Activated CD8-positive, alpha-beta memory T cell treated with anti-CD3 and anti-CD28 coated beads, Interleukin-2, amount 50 U/mL, for 24 hours (primary cell): ENCODE data around the gene CNN3.

ENCODE experiments used
- DNase-seq: peaks from one replicate; pipeline ENCODE4 v3.0.0-alpha.2; 2020; ENCODE audit errors: extremely low read depth

CNN3 gene

GRCh38 chr1:94887603-94888171 lies 39.2 kb downstream of the CNN3 start:
- no peak for DNase-seq

- no peak for DNase-seq
These were observed 39.8 kb downstream of the CNN3 start for GRCh38 chr1:94887106-94887505.

GRCh38 chr1:94886361-94886760 lies 40.5 kb downstream of the CNN3 start:
- no peak for DNase-seq

- DNase-seq = no peak
These were observed 42.4 kb downstream of the CNN3 start for GRCh38 chr1:94884507-94884906.

GRCh38 chr1:94884106-94884505 lies 42.8 kb downstream of the CNN3 start:
- DNase-seq = no peak

- DNase-seq = no peak
These were observed 43.2 kb downstream of the CNN3 start for GRCh38 chr1:94883691-94884090.

- no peak for DNase-seq
These were observed 48.6 kb downstream of the CNN3 start for GRCh38 chr1:94878329-94878728.

GRCh38 chr1:94876362-94876761 lies 50.5 kb downstream of the CNN3 start:
- DNase-seq = no peak

- no peak for DNase-seq
These were observed 51.1 kb downstream of the CNN3 start for GRCh38 chr1:94875794-94876193.

GRCh38 chr1:94874423-94874822 lies 52.5 kb downstream of the CNN3 start:
- DNase-seq = no peak

- no peak for DNase-seq
These were observed 53.2 kb downstream of the CNN3 start for GRCh38 chr1:94873520-94874351.

GRCh38 chr1:94872771-94873495 lies 54.0 kb downstream of the CNN3 start:
- no peak for DNase-seq

- no peak for DNase-seq
These were observed 55.9 kb downstream of the CNN3 start for GRCh38 chr1:94871031-94871430.

- no peak for DNase-seq
These were observed 60.6 kb downstream of the CNN3 start for GRCh38 chr1:94866164-94866807.

- no peak for DNase-seq
These were observed 61.5 kb downstream of the CNN3 start for GRCh38 chr1:94865360-94865759.

GRCh38 chr1:94864821-94865220 lies 62.1 kb downstream of the CNN3 start:
- DNase-seq = no peak

- DNase-seq = no peak
These were observed 63.0 kb downstream of the CNN3 start for GRCh38 chr1:94863919-94864318.

GRCh38 chr1:94863297-94863911 lies 63.5 kb downstream of the CNN3 start:
- no peak for DNase-seq

GRCh38 chr1:94862718-94863117 lies 64.2 kb downstream of the CNN3 start:
- no peak for DNase-seq

GRCh38 chr1:94859174-94859573 lies 67.7 kb downstream of the CNN3 start:
- DNase-seq = no peak

GRCh38 chr1:94858276-94858675 lies 68.6 kb downstream of the CNN3 start:
- no peak for DNase-seq

GRCh38 chr1:94856868-94857267 lies 70.0 kb downstream of the CNN3 start:
- DNase-seq = no peak
